Endodermal cell (in vitro differentiated cells): ENCODE measurements around the gene BPIFB6. TPM values are rescaled to one million over a fixed set of nuclear protein-coding genes. Genes with fewer than 3 reads are reported as not detected.

ENCODE experiments used
- DNase-seq: peaks from one replicate; pipeline ENCODE4 v3.0.0-alpha.2; 2017
- H3K27ac ChIP-seq: 2 replicates; pipeline ENCODE4 v1.5.1; 2013; ENCODE audit warnings: mild to moderate bottlenecking, low read depth, low read length, moderate library complexity
- H3K27me3 ChIP-seq: 2 replicates; pipeline ENCODE4 v1.6.1; 2013; ENCODE audit warnings: mild to moderate bottlenecking, low read length, moderate library complexity; ENCODE audit not compliant: insufficient read depth, control insufficient read depth, poor library complexity, severe bottlenecking
- H3K36me3 ChIP-seq: 2 replicates; pipeline ENCODE4 v1.7.0; 2013; ENCODE audit warnings: mild to moderate bottlenecking, low read length, moderate library complexity; ENCODE audit not compliant: control insufficient read depth, insufficient read depth
- H3K4me1 ChIP-seq: one replicate; pipeline ENCODE4 v1.7.0; 2013; ENCODE audit warnings: low read length; ENCODE audit not compliant: control insufficient read depth, insufficient read depth
- H3K4me3 ChIP-seq: 2 replicates; pipeline ENCODE4 v1.5.1; 2013; ENCODE audit warnings: mild to moderate bottlenecking, low read length, moderate library complexity
- H3K9ac ChIP-seq: 2 replicates; pipeline ENCODE4 v1.6.1; 2013; ENCODE audit warnings: mild to moderate bottlenecking, low read length, moderate library complexity; ENCODE audit not compliant: poor library complexity, severe bottlenecking; ENCODE audit errors: extremely low read depth
- H3K9me3 ChIP-seq: 2 replicates; pipeline ENCODE4 v1.6.1; 2013; ENCODE audit warnings: mild to moderate bottlenecking, low read length, moderate library complexity; ENCODE audit not compliant: control insufficient read depth
- H3K27ac Mint-ChIP-seq: 2 replicates; pipeline ENCODE4 v1.8.0; 2020; ENCODE audit warnings: mixed read lengths
- H3K27me3 Mint-ChIP-seq: 2 replicates; pipeline ENCODE4 v1.8.0; 2021; ENCODE audit warnings: mild to moderate bottlenecking, mixed read lengths; ENCODE audit not compliant: insufficient read depth
- H3K36me3 Mint-ChIP-seq: 2 replicates; pipeline ENCODE4 v1.8.0; 2020; ENCODE audit warnings: low read depth, mixed read lengths
- H3K4me1 Mint-ChIP-seq: 2 replicates; pipeline ENCODE4 v1.8.0; 2020; ENCODE audit warnings: mixed read lengths
- H3K4me3 Mint-ChIP-seq: 2 replicates; pipeline ENCODE4 v1.8.0; 2020; ENCODE audit warnings: mild to moderate bottlenecking, moderate library complexity, mixed read lengths
- H3K9me3 Mint-ChIP-seq: 2 replicates; pipeline ENCODE4 v1.8.0; 2020; ENCODE audit warnings: mild to moderate bottlenecking, mixed read lengths
- WGBS, 2 experiments: methylation state at CpG; one replicate each; pipeline versions ENCODE4 v1.1.5 to v1.1.7; 2013; ENCODE audit warnings: missing lambda C conversion rate in 2 of 2, mixed read lengths in 1 of 2; ENCODE audit not compliant: insufficient coverage in 1 of 2, insufficient read length in 1 of 2; 5-methylcytosine and 5-hydroxymethylcytosine counted together
- total RNA-seq, 2 donors: library from RNA; stranded (reverse); fragmentation: NEBNext Ultra II Directional in 1 of 2; extraction: Animal tissue kit (Norgen Biotek cat#: 25700) in 1 of 2; gene quantifications; 2 replicates in 1 of 2; 3 replicates in 1 of 2; pipeline ENCODE4 v1.2.1, GENCODE V29; 2021
- TF ChIP-seq, protein P1 (sequence below): fragments of 200-600 bp; sonication (generic); conservative IDR thresholded peaks from 2 replicates; pipeline ENCODE4 v1.5.0; 2021; ENCODE audit warnings: antibody characterized with exemption, mild to moderate bottlenecking

Gene BPIFB6
- total RNA-seq, 2 donors from 2014 or later = not detected

DNA sequence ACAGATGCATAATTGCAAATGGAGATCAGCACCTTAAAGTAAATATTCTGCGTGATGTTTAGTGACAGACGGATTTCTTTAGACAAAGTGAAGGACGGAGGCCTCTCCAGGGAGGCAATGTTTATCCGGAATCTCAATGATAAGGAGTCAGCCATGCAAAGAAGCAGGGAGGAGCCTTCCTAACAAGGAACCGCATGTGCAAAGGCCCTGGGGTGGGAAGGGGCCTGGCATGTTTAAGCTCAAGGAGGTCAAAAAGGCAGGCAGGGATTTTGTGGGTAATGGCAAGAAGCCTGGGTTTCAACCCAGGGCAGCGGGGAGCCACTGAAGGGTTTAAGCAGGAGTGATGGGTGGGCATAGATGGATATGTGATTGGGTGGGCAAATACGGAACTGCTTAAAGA lies 22.9 kb downstream of the BPIFB6 start:
- peaks cover 30% of the 10 kb centered on the region for H3K4me1 Mint-ChIP-seq
- no peak overlapping the region for H3K27ac Mint-ChIP-seq
- H3K36me3 Mint-ChIP-seq = no peaks in the 10 kb centered on the region
- H3K36me3 ChIP-seq = no peaks in the 10 kb centered on the region
- no peak overlapping the region for H3K4me3 ChIP-seq
- H3K27ac ChIP-seq = no peak overlapping the region
- H3K9me3 ChIP-seq = no peaks in the 10 kb centered on the region
- H3K4me3 Mint-ChIP-seq = no peak overlapping the region
- no peaks in the 10 kb centered on the region for H3K27me3 ChIP-seq
- no peak overlapping the region for H3K9ac ChIP-seq
- H3K27me3 Mint-ChIP-seq = no peaks in the 10 kb centered on the region
- no peaks in the 10 kb centered on the region for H3K4me1 ChIP-seq
- 94 to 100% methylated on average over 4 to 6 of the region's 7 CpGs for WGBS, 2 experiments
- TF ChIP-seq, protein P1, sequence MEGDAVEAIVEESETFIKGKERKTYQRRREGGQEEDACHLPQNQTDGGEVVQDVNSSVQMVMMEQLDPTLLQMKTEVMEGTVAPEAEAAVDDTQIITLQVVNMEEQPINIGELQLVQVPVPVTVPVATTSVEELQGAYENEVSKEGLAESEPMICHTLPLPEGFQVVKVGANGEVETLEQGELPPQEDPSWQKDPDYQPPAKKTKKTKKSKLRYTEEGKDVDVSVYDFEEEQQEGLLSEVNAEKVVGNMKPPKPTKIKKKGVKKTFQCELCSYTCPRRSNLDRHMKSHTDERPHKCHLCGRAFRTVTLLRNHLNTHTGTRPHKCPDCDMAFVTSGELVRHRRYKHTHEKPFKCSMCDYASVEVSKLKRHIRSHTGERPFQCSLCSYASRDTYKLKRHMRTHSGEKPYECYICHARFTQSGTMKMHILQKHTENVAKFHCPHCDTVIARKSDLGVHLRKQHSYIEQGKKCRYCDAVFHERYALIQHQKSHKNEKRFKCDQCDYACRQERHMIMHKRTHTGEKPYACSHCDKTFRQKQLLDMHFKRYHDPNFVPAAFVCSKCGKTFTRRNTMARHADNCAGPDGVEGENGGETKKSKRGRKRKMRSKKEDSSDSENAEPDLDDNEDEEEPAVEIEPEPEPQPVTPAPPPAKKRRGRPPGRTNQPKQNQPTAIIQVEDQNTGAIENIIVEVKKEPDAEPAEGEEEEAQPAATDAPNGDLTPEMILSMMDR = no peak
- no peaks in the 10 kb centered on the region for H3K9me3 Mint-ChIP-seq
- no peak for DNase-seq

DNA sequence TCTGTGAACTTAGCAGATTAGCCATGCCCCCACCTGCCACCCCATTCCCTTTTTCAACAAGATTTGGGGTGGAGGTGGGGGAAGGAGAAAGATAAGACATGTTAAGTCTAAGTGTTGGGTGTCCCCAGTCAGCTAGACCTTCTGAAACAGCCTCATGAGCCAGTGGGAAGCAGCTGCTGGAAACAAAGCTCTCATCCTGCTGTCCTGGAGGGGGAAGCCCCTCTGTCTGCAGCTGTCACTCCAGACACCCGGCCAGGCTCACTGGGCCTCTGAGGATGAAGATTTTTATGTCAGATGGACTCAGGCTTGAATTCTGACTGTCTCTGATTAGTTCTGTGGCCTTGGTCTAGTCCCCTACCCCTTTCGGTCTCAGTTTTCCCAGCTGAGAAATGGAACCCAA lies 23.3 kb downstream of the BPIFB6 start:
- 99% methylated on average over 2 of the region's 2 CpGs; no CpG with 5 or more reads in 1 of the 2 experiments for WGBS, 2 experiments
- Histone ChIP-seq H3K4me1 (no peaks in the 10 kb centered on the region), H3K9ac (no peak overlapping the region), H3K9me3 (no peaks in the 10 kb centered on the region), H3K27me3 (no peaks in the 10 kb centered on the region), H3K36me3 (no peaks in the 10 kb centered on the region), H3K4me3 (no peak overlapping the region), H3K27ac (no peak overlapping the region)
- TF ChIP-seq, protein P1 = no peak
- H3K4me3 Mint-ChIP-seq = no peak overlapping the region
- H3K36me3 Mint-ChIP-seq = no peaks in the 10 kb centered on the region
- no peaks in the 10 kb centered on the region for H3K27me3 Mint-ChIP-seq
- H3K9me3 Mint-ChIP-seq = no peaks in the 10 kb centered on the region
- no peak overlapping the region for H3K27ac Mint-ChIP-seq
- peaks cover 30% of the 10 kb centered on the region for H3K4me1 Mint-ChIP-seq
- no peak for DNase-seq

GRCh38 chr20:33059136-33059535 lies 27.7 kb downstream of the BPIFB6 start:
- peaks cover 19% of the 10 kb centered on the region for H3K4me1 Mint-ChIP-seq
- Histone ChIP-seq H3K4me1 (no peaks in the 10 kb centered on the region), H3K4me3 (no peak overlapping the region), H3K36me3 (no peaks in the 10 kb centered on the region), H3K9ac (no peak overlapping the region), H3K9me3 (no peaks in the 10 kb centered on the region), H3K27ac (no peak overlapping the region), H3K27me3 (no peaks in the 10 kb centered on the region)
- 70 to 80% methylated on average over 5 to 7 of the region's 7 CpGs for WGBS, 2 experiments
- H3K27me3 Mint-ChIP-seq = no peaks in the 10 kb centered on the region
- DNase-seq = no peak
- TF ChIP-seq, protein P1 = no peak
- H3K4me3 Mint-ChIP-seq = no peak overlapping the region
- H3K9me3 Mint-ChIP-seq = no peaks in the 10 kb centered on the region
- no peaks in the 10 kb centered on the region for H3K36me3 Mint-ChIP-seq
- H3K27ac Mint-ChIP-seq = no peak overlapping the region
